PFSK-1 (cell line): ENCODE results near the gene NRP2.

ENCODE experiments used
- FOXP2 ChIP-seq: optimal IDR thresholded peaks from 2 replicates; pipeline ENCODE3; 2011; ENCODE audit warnings: borderline replicate concordance, control low read depth, inconsistent platforms; ENCODE audit not compliant: insufficient read depth; ENCODE audit errors: extremely low read length, extremely low read depth
- POLR2AphosphoS5 ChIP-seq: IDR thresholded peaks from 2 replicates; pipeline ENCODE4 v1.6.1; 2012; ENCODE audit warnings: low read depth, mild to moderate bottlenecking, control low read depth, low read length, moderate library complexity
- SIN3A ChIP-seq: IDR thresholded peaks from 2 replicates; pipeline ENCODE4 v1.6.1; 2012; ENCODE audit warnings: mild to moderate bottlenecking, low read length, moderate library complexity, borderline replicate concordance; ENCODE audit not compliant: insufficient read depth
- TAF1 ChIP-seq: IDR thresholded peaks from 2 replicates; pipeline ENCODE4 v1.6.1; 2012; ENCODE audit warnings: low read length, control low read depth, borderline replicate concordance; ENCODE audit not compliant: insufficient read depth
- TF ChIP-seq, protein P1 (sequence below), 2 experiments: IDR thresholded peaks; 2 replicates each; pipeline versions ENCODE4 v1.6.1 to v1.8.0; 2011 to 2012; ENCODE audit warnings: low read depth in 2 of 2, low read length in 2 of 2, control low read depth in 1 of 2, inconsistent platforms in 1 of 2, mild to moderate bottlenecking in 1 of 2, moderate library complexity in 1 of 2; ENCODE audit not compliant: insufficient read depth in 1 of 2

Gene NRP2

DNA sequence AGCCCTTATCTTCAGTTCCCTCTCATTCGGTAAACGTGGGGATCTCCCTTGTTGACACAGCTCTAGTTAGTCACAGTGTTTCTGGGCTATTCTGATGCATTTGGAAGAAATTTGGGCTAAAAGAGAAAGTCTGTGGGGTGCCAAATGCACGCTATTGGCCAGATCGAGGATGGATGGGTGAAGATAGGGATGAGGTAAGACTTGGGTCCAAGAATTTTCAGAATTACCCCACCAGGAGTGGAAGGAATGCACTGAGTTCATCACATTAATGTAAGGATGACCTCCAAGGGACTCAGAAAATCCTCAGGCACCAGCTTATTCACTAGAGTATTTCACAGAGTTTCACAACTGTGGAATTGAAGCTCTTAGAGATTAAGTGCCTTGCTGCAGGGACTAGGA, 49.3 kb downstream of the NRP2 start:
- no peak for TF ChIP-seq FOXP2
- no peak for TF ChIP-seq SIN3A
- TF ChIP-seq POLR2AphosphoS5 = no peak
- TF ChIP-seq TAF1 = no peak
- TF ChIP-seq, protein P1, sequence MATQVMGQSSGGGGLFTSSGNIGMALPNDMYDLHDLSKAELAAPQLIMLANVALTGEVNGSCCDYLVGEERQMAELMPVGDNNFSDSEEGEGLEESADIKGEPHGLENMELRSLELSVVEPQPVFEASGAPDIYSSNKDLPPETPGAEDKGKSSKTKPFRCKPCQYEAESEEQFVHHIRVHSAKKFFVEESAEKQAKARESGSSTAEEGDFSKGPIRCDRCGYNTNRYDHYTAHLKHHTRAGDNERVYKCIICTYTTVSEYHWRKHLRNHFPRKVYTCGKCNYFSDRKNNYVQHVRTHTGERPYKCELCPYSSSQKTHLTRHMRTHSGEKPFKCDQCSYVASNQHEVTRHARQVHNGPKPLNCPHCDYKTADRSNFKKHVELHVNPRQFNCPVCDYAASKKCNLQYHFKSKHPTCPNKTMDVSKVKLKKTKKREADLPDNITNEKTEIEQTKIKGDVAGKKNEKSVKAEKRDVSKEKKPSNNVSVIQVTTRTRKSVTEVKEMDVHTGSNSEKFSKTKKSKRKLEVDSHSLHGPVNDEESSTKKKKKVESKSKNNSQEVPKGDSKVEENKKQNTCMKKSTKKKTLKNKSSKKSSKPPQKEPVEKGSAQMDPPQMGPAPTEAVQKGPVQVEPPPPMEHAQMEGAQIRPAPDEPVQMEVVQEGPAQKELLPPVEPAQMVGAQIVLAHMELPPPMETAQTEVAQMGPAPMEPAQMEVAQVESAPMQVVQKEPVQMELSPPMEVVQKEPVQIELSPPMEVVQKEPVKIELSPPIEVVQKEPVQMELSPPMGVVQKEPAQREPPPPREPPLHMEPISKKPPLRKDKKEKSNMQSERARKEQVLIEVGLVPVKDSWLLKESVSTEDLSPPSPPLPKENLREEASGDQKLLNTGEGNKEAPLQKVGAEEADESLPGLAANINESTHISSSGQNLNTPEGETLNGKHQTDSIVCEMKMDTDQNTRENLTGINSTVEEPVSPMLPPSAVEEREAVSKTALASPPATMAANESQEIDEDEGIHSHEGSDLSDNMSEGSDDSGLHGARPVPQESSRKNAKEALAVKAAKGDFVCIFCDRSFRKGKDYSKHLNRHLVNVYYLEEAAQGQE (IDR thresholded peaks at IDR 0.05; ENCODE audit: insufficient read depth in 1 of 2, low read depth in 2 of 2, low read length in 2 of 2) = no peak

DNA sequence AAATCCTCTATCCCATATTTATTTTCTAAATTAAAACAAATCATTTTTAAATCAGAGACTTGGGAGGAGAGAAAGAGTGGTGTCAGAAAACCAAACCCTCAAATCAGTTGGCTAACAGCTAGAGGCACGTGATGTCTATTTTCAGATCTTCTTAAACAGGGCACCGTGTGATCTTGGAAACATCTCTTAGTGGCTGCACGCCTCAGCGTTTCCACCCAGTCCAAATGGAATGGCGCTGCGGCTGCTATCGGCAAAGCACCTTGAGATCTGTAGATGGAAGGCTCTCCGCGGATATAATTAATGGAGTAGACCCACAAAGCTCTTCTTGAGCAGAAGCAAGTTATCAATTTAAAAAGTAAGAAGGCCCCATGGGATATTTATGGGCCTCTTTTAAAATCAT, 50.0 kb downstream of the NRP2 start:
- TF ChIP-seq FOXP2 = no peak

DNA sequence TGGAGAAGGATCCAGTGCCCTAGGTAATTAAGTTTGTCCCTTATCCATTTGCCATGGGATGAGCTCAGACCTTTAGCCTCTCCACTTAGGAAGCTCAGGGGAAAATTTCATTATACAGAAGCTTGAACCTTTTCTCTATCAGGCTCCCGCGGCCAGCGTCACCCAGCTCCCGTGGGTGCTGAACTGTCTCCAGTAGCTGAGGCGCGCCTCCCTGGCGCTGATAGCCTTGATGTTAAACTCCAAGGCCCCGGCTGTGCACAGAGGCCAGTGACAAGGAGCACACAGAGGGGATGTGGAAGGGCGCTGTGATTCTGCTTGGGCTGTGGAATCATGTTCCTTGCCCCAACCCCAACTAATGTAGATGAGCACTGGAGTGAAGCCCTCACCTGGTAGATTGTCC, 50.8 kb downstream of the NRP2 start:
- TF ChIP-seq TAF1 = no peak
- no peak for TF ChIP-seq SIN3A
- TF ChIP-seq, protein P1 (IDR thresholded peaks at IDR 0.05; ENCODE audit: insufficient read depth in 1 of 2, low read depth in 2 of 2, low read length in 2 of 2) = no peak
- no peak for TF ChIP-seq FOXP2
- no peak for TF ChIP-seq POLR2AphosphoS5

DNA sequence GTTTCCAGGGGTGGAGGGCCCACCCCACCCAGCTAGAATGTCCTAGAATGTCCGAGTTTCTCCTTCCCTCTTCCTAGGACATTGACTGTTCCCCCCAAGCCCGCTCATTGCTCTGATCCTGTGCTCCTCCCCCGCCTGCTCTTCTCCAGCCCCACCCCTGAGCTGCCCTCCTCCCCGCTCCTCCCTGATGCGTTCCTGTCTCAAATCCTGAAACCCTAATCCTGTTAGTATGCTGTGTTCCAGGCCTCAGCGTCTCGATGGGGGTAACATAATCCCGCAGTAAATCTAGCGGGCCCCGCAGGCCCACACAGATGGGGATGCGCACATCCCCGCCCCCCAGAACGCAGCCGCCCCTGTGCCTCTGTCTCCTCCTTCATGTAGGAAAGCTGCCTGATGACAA, 51.3 kb downstream of the NRP2 start:
- TF ChIP-seq, protein P1 (IDR thresholded peaks at IDR 0.05; ENCODE audit: insufficient read depth in 1 of 2, low read depth in 2 of 2, low read length in 2 of 2) = no peak
- TF ChIP-seq POLR2AphosphoS5 (no peak), SIN3A (no peak), TAF1 (no peak), FOXP2 (no peak)

DNA sequence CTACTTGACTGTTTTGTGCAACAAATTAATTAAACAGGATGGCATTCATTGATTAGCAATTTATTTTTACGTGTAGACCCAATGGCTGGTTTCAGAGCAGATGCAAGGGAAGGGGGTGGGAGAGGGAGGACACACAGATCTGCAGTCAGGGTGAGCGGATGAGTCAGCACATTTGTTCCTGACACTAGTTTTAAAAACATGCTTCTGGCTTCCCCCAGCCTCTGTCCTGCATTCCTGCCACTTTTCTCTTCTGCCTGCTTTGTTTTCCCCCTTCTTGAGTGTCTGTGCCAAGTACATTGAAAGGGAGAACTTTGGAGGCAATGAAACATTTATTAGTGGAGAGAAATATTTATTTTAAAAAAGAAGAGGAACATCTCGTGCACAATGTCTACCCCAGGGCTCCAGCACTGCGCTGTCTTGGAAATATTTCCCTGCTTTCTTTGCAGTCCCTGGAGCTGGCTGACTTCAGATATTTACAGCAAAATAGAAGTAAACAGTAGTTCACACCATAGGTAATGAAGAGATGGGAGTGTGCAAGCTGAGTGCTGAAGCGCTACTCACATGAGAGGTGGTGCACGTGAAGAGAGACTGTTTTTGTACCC, 52.2 kb downstream of the NRP2 start:
- TF ChIP-seq, protein P1 (IDR thresholded peaks at IDR 0.05; ENCODE audit: insufficient read depth in 1 of 2, low read depth in 2 of 2, low read length in 2 of 2) = no peak
- no peak for TF ChIP-seq TAF1
- TF ChIP-seq SIN3A = no peak
- TF ChIP-seq FOXP2 = no peak
- TF ChIP-seq POLR2AphosphoS5 = no peak
